Sigmoid colon (tissue), 7 donors: ENCODE measurements around the gene ATP2C1. TPM values are rescaled to one million over a fixed set of nuclear protein-coding genes. Genes with fewer than 3 reads are reported as not detected.

Source experiments
- DNase-seq: peaks from one replicate; pipeline ENCODE4 v3.0.0-alpha.2; 2019
- H3K27ac ChIP-seq, 4 donors: fragments of 200-600 bp; sonication (generic); one replicate each; pipeline ENCODE4 v1.5.1; 2016 to 2019; ENCODE audit warnings: mild to moderate bottlenecking in 1 of 4
- H3K27me3 ChIP-seq, 3 donors: fragments of 200-600 bp; sonication (generic); one replicate each; pipeline ENCODE4 v1.5.1; 2019; ENCODE audit warnings: mild to moderate bottlenecking in 1 of 3
- H3K36me3 ChIP-seq, 4 donors: fragments of 200-600 bp; sonication (generic); one replicate each; pipeline ENCODE4 v1.5.1; 2016 to 2019
- H3K4me1 ChIP-seq, 4 donors: fragments of 200-600 bp; sonication (generic); one replicate each; pipeline ENCODE4 v1.5.1; 2017 to 2019
- H3K4me3 ChIP-seq, 4 donors: fragments of 200-600 bp; sonication (generic); one replicate each; pipeline ENCODE4 v1.5.1; 2017 to 2019; ENCODE audit warnings: mild to moderate bottlenecking in 2 of 4, moderate library complexity in 1 of 4
- H3K9me3 ChIP-seq, 4 donors: fragments of 200-600 bp in 3 of 4; sonication (generic) in 3 of 4; one replicate each; pipeline versions ENCODE4 v1.5.1 to v1.6.1; 2013 to 2019
- EP300 ChIP-seq, 4 donors: sonication (generic); formaldehyde crosslinking; IDR thresholded peaks; one replicate each; pipeline ENCODE4 v1.6.1; 2017; ENCODE audit warnings: antibody characterized with exemption in 4 of 4
- POLR2A ChIP-seq, 2 donors: fragments of 450-650 bp; IDR thresholded peaks; one replicate each; pipeline ENCODE4 v1.6.1; 2016; ENCODE audit warnings: antibody characterized with exemption in 2 of 2, mild to moderate bottlenecking in 2 of 2, moderate library complexity in 2 of 2
- POLR2AphosphoS5 ChIP-seq, 4 donors: sonication (generic); formaldehyde crosslinking; IDR thresholded peaks; one replicate each; pipeline ENCODE4 v1.6.1; 2017; ENCODE audit warnings: antibody characterized with exemption in 4 of 4
- WGBS, 2 donors: extraction: QIAGEN DNeasy Blood & Tissue Kit; methylation state at CpG; one replicate each; pipeline ENCODE4 v1.1.7; 2013; 5-methylcytosine and 5-hydroxymethylcytosine counted together
- intact Hi-C: fragments of 100-400 bp; cut with DNase I; formaldehyde crosslinking; loops from one replicate; pipeline ENCODE4 v1.15.1; 2023
- polyA plus RNA-seq, 3 donors: library from polyadenylated mRNA; stranded (reverse); fragments of 200-250 nt; gene quantifications; one replicate each; pipeline ENCODE4 v1.2.3, GENCODE V29; 2013
- total RNA-seq, 4 donors: library from RNA; depleted of rRNA; stranded (reverse); fragments of >200 nt; gene quantifications; one replicate each; pipeline ENCODE4 v1.1.0, GENCODE V29; 2016
- TF ChIP-seq, protein P1 (sequence below), 4 experiments: fragments of 450-650 bp in 3 of 4; fragments of 200-600 bp in 1 of 4; IDR thresholded peaks; one replicate each; pipeline ENCODE4 v1.5.1; 2016 to 2019; ENCODE audit warnings: antibody characterized with exemption in 4 of 4, mild to moderate bottlenecking in 3 of 4, moderate library complexity in 2 of 4
- donor health status: healthy with polysubstance abuse.
- donor health status: Bipolar disorder and iron deficiency.
- donor health status: healthy.

The ATP2C1 gene
- total and polyA plus RNA-seq, 7 donors = 13.8 to 46.7 (median 38.0) TPM

DNA sequence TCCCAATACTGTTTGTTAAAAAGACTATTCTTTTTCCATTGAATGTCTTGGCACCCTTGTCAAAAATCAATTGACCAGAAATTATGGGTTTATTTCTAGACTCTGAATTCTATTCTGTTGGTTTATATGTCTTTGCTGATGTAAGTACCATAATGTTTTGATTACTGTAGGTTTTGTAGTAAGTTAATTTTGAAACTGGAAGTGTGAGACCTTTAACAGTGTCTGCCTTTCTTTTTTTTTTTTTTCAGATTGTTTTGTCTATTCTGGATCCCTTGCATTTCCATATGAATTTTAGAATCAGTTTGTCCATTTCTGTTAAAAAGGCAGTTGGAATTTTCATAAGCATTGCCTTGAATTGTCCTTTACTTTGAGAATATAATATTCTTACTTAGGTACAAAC is 13.6 kb downstream of the ATP2C1 start:
- Histone ChIP-seq H3K9me3 (no peaks in the 10 kb centered on the region), H3K27ac (no peak overlapping the region), H3K4me3 (no peak overlapping the region), H3K36me3 (no peaks in the 10 kb centered on the region), H3K4me1 (peaks cover 0 to 21% (median 16%) of the 10 kb centered on the region in 4 donors), H3K27me3 (no peaks in the 10 kb centered on the region)
- DNase-seq = no peak
- intact Hi-C loops = no loop called here
- TF ChIP-seq, protein P1, sequence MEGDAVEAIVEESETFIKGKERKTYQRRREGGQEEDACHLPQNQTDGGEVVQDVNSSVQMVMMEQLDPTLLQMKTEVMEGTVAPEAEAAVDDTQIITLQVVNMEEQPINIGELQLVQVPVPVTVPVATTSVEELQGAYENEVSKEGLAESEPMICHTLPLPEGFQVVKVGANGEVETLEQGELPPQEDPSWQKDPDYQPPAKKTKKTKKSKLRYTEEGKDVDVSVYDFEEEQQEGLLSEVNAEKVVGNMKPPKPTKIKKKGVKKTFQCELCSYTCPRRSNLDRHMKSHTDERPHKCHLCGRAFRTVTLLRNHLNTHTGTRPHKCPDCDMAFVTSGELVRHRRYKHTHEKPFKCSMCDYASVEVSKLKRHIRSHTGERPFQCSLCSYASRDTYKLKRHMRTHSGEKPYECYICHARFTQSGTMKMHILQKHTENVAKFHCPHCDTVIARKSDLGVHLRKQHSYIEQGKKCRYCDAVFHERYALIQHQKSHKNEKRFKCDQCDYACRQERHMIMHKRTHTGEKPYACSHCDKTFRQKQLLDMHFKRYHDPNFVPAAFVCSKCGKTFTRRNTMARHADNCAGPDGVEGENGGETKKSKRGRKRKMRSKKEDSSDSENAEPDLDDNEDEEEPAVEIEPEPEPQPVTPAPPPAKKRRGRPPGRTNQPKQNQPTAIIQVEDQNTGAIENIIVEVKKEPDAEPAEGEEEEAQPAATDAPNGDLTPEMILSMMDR (IDR thresholded peaks at IDR 0.05) = no peak
- no peak for TF ChIP-seq POLR2AphosphoS5 (IDR thresholded peaks at IDR 0.05)
- no peak for TF ChIP-seq POLR2A (IDR thresholded peaks at IDR 0.05)
- TF ChIP-seq EP300 (IDR thresholded peaks at IDR 0.05) = no peak

DNA sequence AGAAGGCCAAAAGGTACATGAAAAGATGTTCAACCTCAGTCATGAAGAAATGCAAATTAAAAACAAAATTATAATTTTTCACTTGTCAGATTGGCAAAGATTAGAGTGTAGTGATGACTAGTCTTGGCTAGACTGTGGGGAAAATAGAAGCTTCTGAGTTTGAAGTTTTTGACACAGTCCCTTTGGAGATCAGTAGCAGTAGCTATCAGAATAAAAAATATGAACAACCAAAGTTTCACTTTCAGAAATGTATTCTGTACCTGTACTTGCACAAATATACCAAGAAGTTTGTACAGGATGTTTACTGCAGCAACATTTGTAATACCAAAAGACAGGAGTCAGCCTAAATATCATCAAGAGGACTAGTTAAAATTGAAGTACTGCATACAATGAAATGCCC is 14.1 kb downstream of the ATP2C1 start:
- intact Hi-C loops = no loop called here
- no peaks in the 10 kb centered on the region for H3K27me3 ChIP-seq
- H3K36me3 ChIP-seq = no peaks in the 10 kb centered on the region
- no peak for DNase-seq
- no peak for TF ChIP-seq POLR2AphosphoS5 (IDR thresholded peaks at IDR 0.05)
- no peak for TF ChIP-seq EP300 (IDR thresholded peaks at IDR 0.05)
- no peak for TF ChIP-seq POLR2A (IDR thresholded peaks at IDR 0.05)
- TF ChIP-seq, protein P1 (IDR thresholded peaks at IDR 0.05) = no peak
- no peaks in the 10 kb centered on the region for H3K9me3 ChIP-seq
- no peak overlapping the region for H3K27ac ChIP-seq
- peaks cover 0 to 21% (median 16%) of the 10 kb centered on the region in 4 donors for H3K4me1 ChIP-seq
- no peak overlapping the region for H3K4me3 ChIP-seq

DNA sequence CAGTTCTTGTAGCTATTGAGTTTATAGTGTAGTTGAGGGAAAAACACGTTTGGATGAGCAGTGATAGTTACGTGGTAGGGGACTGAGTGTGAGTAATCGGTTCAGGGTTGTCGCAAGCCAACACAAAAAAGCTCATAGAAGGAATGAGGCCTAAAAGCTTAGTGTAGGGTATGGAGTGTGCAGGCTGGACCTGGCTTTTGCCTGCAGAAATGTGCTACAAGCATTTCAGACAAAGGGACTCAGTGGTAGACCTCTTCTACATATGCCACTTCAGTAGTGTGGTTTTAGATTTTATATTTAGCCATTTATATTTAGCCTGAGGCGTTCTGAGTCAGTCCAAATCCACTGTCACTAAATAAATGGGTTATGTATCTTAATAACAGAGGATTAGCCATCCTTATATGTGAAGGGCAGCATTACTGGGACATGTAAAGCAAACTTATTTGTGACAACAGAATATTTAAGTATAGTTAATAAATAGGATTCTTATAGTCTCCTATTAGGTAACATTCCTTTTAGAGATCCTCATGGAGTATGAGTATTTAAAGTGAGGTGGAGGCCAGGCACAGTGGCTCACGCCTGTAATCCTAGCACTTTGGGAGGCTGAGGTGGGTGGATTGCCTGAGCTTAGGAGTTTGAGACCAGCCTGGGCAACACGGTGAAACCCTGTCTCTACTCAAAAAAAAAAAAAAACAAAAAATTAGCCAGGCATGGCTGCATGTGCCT is 21.8 kb downstream of the ATP2C1 start:
- DNase-seq = no peak
- TF ChIP-seq, protein P1 (IDR thresholded peaks at IDR 0.05) = no peak
- TF ChIP-seq EP300 (IDR thresholded peaks at IDR 0.05) (no peak), POLR2A (IDR thresholded peaks at IDR 0.05) (no peak), POLR2AphosphoS5 (IDR thresholded peaks at IDR 0.05) (no peak)
- Histone ChIP-seq H3K27me3 (no peaks in the 10 kb centered on the region), H3K4me3 (no peak overlapping the region), H3K36me3 (no peaks in the 10 kb centered on the region), H3K4me1 (peaks cover 0 to 4% (median 0%) of the 10 kb centered on the region in 4 donors), H3K27ac (no peak overlapping the region), H3K9me3 (no peaks in the 10 kb centered on the region)
- intact Hi-C loops = no loop called here
- 88 to 92% methylated on average over 7 of the region's 7 CpGs for WGBS, 2 donors

DNA sequence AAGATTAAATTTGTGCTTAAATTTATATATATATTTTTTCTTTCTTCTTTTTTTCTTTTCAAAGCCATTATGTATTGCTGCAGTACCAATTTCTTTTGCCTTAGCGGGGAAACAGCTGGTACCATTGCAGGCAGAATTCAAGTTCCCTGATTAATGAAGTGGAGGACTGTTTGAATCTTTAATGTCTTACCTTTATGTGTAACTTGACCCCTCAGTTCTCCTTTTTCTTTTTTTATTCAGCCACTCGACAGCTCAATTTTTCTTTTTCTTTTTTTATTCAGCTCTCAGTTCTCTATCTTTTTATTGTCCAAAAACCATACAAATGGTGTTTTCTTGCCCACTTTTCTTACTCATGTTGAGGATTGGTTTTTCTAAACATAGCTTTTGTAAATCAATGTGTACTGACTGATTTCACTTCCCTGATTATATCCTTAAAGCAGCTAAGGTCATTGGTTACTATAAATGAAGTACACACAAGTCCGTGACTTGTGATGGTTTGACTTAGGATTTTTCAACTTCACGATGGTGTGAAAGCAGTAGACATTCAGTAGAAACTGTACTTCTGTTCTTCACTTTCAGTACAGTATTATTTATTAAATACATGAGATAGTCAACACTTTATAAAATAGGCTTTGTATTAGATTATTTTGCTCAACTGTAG is 22.8 kb downstream of the ATP2C1 start:
- Histone ChIP-seq H3K36me3 (no peaks in the 10 kb centered on the region), H3K27me3 (no peaks in the 10 kb centered on the region), H3K4me3 (no peak overlapping the region), H3K9me3 (no peaks in the 10 kb centered on the region), H3K27ac (no peak overlapping the region), H3K4me1 (peaks cover 0 to 4% (median 0%) of the 10 kb centered on the region in 4 donors)
- WGBS, 2 donors = 76 to 92% methylated on average over 4 of the region's 4 CpGs
- TF ChIP-seq, protein P1 (IDR thresholded peaks at IDR 0.05) = no peak
- TF ChIP-seq EP300 (IDR thresholded peaks at IDR 0.05) (no peak), POLR2AphosphoS5 (IDR thresholded peaks at IDR 0.05) (no peak), POLR2A (IDR thresholded peaks at IDR 0.05) (no peak)
- intact Hi-C loops = no loop called here
- DNase-seq = no peak
